VCaP (cell line): ENCODE data around the gene PSEN2.
A peak's percentile ranks its signal among the peaks of the same experiment; 100 is the strongest.

Experiments
- H3K27ac ChIP-seq: fragments of 450-650 bp; 2 replicates; pipeline ENCODE4 v1.5.1; 2017
- CTCF ChIP-seq: fragments of 450-650 bp; conservative IDR thresholded peaks from 2 replicates; pipeline ENCODE4 v1.5.1; 2017; ENCODE audit warnings: mild to moderate bottlenecking, moderate library complexity

The PSEN2 gene

GRCh38 chr1:226838456-226838855, 32.0 kb upstream of the PSEN2 start:
- TF ChIP-seq CTCF: no peak
- no peak overlapping the region for H3K27ac ChIP-seq

- no peak overlapping the region for H3K27ac ChIP-seq
- no peak for TF ChIP-seq CTCF
Observed at GRCh38 chr1:226845624-226846023, 24.8 kb upstream of the PSEN2 start.

GRCh38 chr1:226846786-226847185, 23.6 kb upstream of the PSEN2 start:
- no peak overlapping the region for H3K27ac ChIP-seq
- TF ChIP-seq CTCF: no peak

GRCh38 chr1:226854548-226854947, 15.9 kb upstream of the PSEN2 start:
- H3K27ac ChIP-seq: peak overlapping the region; percentile 49

- no peak for TF ChIP-seq CTCF
- no peak overlapping the region for H3K27ac ChIP-seq
Observed at GRCh38 chr1:226862890-226863289, 7.5 kb upstream of the PSEN2 start.

GRCh38 chr1:226863446-226863845, 7.0 kb upstream of the PSEN2 start:
- no peak overlapping the region for H3K27ac ChIP-seq
- TF ChIP-seq CTCF: no peak

- no peak for TF ChIP-seq CTCF
Observed at GRCh38 chr1:226864311-226864710, 6.1 kb upstream of the PSEN2 start.

GRCh38 chr1:226865590-226865989, 4.8 kb upstream of the PSEN2 start:
- no peak for TF ChIP-seq CTCF
- no peak overlapping the region for H3K27ac ChIP-seq

More at GRCh38 chr1:226864311-226864710, 6.1 kb upstream of the PSEN2 start:
- no peak overlapping the region for H3K27ac ChIP-seq
